HL-60 (cell line): ENCODE results near the gene VPS36.

ENCODE experiments used
- GABPA ChIP-seq: IDR thresholded peaks from 2 replicates; pipeline ENCODE4 v1.6.1; 2012; ENCODE audit warnings: low read depth
- POLR2AphosphoS5 ChIP-seq: IDR thresholded peaks from 2 replicates; pipeline ENCODE4 v1.6.1; 2012; ENCODE audit warnings: low read depth
- SPI1 ChIP-seq: IDR thresholded peaks from 2 replicates; pipeline ENCODE4 v1.6.1; 2012; ENCODE audit warnings: low read depth, mild to moderate bottlenecking, borderline replicate concordance
- TF ChIP-seq, protein P1 (sequence below): IDR thresholded peaks from one replicate; pipeline ENCODE4 v1.5.1; 2011; ENCODE audit warnings: low read length, control low read depth, inconsistent platforms; ENCODE audit not compliant: insufficient read depth
- TF ChIP-seq, protein P2 (sequence below): IDR thresholded peaks from 2 replicates; pipeline ENCODE4 v1.6.1; 2012; ENCODE audit warnings: low read depth; ENCODE audit not compliant: insufficient replicate concordance

DNA sequence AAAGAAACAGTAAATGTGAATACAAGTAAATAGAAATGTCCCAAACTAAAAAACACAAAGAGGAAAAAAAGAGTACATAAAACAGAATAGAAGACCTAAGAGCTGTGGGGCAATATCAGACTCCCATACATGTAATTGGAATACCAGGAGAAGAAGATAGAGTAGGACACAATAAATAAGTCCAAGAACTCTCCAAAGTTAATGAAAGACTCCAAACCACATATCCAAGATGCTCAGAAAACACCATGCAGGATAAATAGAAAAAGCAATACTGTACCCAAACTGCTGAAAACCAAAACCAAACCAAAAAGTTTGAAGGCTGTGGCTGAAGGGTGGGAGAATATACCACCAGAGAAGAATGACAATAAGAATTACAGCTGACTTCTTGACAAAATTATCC is 62.7 kb downstream of the VPS36 start:
- TF ChIP-seq, protein P1, sequence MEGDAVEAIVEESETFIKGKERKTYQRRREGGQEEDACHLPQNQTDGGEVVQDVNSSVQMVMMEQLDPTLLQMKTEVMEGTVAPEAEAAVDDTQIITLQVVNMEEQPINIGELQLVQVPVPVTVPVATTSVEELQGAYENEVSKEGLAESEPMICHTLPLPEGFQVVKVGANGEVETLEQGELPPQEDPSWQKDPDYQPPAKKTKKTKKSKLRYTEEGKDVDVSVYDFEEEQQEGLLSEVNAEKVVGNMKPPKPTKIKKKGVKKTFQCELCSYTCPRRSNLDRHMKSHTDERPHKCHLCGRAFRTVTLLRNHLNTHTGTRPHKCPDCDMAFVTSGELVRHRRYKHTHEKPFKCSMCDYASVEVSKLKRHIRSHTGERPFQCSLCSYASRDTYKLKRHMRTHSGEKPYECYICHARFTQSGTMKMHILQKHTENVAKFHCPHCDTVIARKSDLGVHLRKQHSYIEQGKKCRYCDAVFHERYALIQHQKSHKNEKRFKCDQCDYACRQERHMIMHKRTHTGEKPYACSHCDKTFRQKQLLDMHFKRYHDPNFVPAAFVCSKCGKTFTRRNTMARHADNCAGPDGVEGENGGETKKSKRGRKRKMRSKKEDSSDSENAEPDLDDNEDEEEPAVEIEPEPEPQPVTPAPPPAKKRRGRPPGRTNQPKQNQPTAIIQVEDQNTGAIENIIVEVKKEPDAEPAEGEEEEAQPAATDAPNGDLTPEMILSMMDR: no peak
- TF ChIP-seq, protein P2, sequence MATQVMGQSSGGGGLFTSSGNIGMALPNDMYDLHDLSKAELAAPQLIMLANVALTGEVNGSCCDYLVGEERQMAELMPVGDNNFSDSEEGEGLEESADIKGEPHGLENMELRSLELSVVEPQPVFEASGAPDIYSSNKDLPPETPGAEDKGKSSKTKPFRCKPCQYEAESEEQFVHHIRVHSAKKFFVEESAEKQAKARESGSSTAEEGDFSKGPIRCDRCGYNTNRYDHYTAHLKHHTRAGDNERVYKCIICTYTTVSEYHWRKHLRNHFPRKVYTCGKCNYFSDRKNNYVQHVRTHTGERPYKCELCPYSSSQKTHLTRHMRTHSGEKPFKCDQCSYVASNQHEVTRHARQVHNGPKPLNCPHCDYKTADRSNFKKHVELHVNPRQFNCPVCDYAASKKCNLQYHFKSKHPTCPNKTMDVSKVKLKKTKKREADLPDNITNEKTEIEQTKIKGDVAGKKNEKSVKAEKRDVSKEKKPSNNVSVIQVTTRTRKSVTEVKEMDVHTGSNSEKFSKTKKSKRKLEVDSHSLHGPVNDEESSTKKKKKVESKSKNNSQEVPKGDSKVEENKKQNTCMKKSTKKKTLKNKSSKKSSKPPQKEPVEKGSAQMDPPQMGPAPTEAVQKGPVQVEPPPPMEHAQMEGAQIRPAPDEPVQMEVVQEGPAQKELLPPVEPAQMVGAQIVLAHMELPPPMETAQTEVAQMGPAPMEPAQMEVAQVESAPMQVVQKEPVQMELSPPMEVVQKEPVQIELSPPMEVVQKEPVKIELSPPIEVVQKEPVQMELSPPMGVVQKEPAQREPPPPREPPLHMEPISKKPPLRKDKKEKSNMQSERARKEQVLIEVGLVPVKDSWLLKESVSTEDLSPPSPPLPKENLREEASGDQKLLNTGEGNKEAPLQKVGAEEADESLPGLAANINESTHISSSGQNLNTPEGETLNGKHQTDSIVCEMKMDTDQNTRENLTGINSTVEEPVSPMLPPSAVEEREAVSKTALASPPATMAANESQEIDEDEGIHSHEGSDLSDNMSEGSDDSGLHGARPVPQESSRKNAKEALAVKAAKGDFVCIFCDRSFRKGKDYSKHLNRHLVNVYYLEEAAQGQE: no peak
- TF ChIP-seq POLR2AphosphoS5 (no peak), GABPA (no peak), SPI1 (no peak)
